Measurements from ENCODE around the gene ITPR3.

- TF ChIP-seq CTCF (conservative IDR thresholded peaks at IDR 0.05; ENCODE audit: low read length) = no peak
- no peak for TF ChIP-seq EZH2phosphoT487 (IDR thresholded peaks at IDR 0.05; ENCODE audit: borderline replicate concordance)
Observed at GRCh38 chr6:33610779-33611732, 10.1 kb upstream of the ITPR3 start.
